ENCODE results near the gene TNS4.
A peak's percentile ranks its signal among the peaks of the same experiment; 100 is the strongest.
"Not testable (repeated sequence)": the region's sequence is repeated elsewhere in the genome, so short reads cannot be mapped to it uniquely, and the experiment has no call there.

The TNS4 gene

GRCh38 chr17:40501499-40501911, at the start of gene TNS4:
TNS4 (minus strand) TSS chr17:40501623; CDS start chr17:40496425, 5,198 bp downstream.
- no peaks in the 10 kb centered on the region for H3K4me1 Mint-ChIP-seq
- no peak for ATAC-seq

GRCh38 chr17:40550608-40551007, 49.2 kb upstream of the TNS4 start:
- no peak for ATAC-seq

More at GRCh38 chr17:40501499-40501911, at the start of gene TNS4:
- Mint-ChIP-seq H3K27ac (peak within 1 kb of the TSS; percentile 31), H3K36me3 (ENCODE audit: low read depth) (no peaks in the 10 kb centered on the region), H3K9me3 (no peaks in the 10 kb centered on the region), H3K4me3 (no peak within 1 kb of the TSS), H3K27me3 (peaks cover 4% of the 10 kb centered on the region)
- no peak for DNase-seq

GRCh38 chr17:40548982-40549685, 47.7 kb upstream of the TNS4 start:
- DNase-seq (no peak), ATAC-seq (peak; percentile 11)
- no peaks in the 10 kb centered on the region for H3K27me3 Mint-ChIP-seq
- peak overlapping the region; percentile 18 for H3K4me3 Mint-ChIP-seq
- H3K4me1 Mint-ChIP-seq, result peaks cover 92% of the 10 kb centered on the region
- peaks cover 26% of the 10 kb centered on the region for H3K36me3 Mint-ChIP-seq (ENCODE audit: low read depth)
- peak overlapping the region; percentile 68 for H3K27ac Mint-ChIP-seq
- no peaks in the 10 kb centered on the region for H3K9me3 Mint-ChIP-seq

More at GRCh38 chr17:40550608-40551007, 49.2 kb upstream of the TNS4 start:
- H3K27ac Mint-ChIP-seq, result peak overlapping the region; percentile 67
- no peaks in the 10 kb centered on the region for H3K27me3 Mint-ChIP-seq
- no peaks in the 10 kb centered on the region for H3K9me3 Mint-ChIP-seq
- H3K4me1 Mint-ChIP-seq, result peaks cover 99% of the 10 kb centered on the region
- peaks cover 41% of the 10 kb centered on the region for H3K36me3 Mint-ChIP-seq (ENCODE audit: low read depth)
- H3K4me3 Mint-ChIP-seq, result no peak overlapping the region
- no peak for DNase-seq

DNA sequence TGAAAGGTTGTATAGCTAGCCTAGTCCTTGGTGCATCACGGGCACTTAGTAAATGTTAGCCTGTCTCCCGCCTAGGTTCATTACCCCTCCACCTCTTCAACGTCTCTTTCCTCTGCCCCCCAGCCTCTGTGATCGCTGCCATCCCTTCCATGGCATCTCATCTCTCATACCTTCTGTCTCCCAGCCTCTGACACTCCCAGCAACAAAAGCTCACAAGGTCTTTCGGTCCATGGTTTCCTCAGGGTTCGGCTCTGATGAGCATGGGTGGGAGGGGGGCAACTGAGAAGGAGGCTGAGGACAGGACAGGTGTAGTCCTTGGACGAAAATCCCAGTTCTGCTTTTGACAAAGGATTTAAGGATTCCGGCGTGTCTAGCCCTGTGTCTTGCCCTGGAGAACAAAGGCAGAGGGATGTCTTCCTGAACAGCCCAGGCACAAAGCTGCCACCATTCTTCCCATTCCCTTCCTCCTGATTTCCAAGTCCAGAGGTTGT, 47.1 kb upstream of the TNS4 start:
- peak overlapping the region; percentile 15 for H3K4me3 Mint-ChIP-seq
- H3K4me1 Mint-ChIP-seq, result peaks cover 92% of the 10 kb centered on the region
- no peaks in the 10 kb centered on the region for H3K27me3 Mint-ChIP-seq
- ATAC-seq (no peak), DNase-seq (no peak)
- H3K36me3 Mint-ChIP-seq (ENCODE audit: low read depth), result peaks cover 20% of the 10 kb centered on the region
- no peaks in the 10 kb centered on the region for H3K9me3 Mint-ChIP-seq
- peak overlapping the region; percentile 68 for H3K27ac Mint-ChIP-seq

DNA sequence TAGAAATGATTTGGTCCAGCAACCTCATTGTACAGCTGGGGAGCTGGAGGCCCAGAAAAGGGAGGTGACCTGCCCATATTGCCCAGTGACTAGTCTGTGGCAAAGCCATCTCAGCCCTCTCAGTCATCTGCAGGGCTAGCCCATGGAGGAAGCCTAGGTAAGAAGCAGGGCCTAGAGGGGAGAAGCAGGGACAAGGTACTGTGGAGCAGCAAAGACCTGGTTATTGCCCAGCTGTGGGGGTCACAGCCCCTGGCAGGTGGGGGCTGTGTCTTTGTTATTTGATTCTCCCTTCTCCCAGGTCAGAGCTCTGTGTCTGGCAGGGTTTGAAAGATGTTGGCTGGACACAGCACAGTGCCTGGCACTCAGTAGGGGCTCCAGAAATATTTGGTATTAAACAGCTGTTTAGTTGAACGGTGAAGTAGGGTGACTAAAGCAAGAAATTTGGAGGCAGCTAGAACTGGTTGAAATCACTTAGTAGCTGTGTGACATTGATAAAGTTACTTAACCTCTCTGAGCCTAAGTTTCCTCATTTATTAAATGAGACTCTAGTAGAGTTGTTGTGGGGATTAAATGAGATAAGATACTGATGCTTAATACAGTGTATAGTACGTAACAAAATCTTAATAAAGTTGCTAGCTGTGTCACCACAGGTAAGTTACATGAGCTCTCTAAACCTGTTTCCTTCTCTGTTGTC, 46.5 kb upstream of the TNS4 start:
- peak overlapping the region; percentile 81 for H3K27ac Mint-ChIP-seq
- ATAC-seq (peak; percentile 8), DNase-seq (no peak)
- H3K27me3 Mint-ChIP-seq, result no peaks in the 10 kb centered on the region
- H3K9me3 Mint-ChIP-seq, result no peaks in the 10 kb centered on the region
- H3K4me3 Mint-ChIP-seq, result peak overlapping the region; percentile 25
- H3K4me1 Mint-ChIP-seq, result peaks cover 92% of the 10 kb centered on the region
- H3K36me3 Mint-ChIP-seq (ENCODE audit: low read depth), result peaks cover 16% of the 10 kb centered on the region

GRCh38 chr17:40547079-40547784, 45.8 kb upstream of the TNS4 start:
- ATAC-seq, result peak; percentile 45
- H3K27ac Mint-ChIP-seq, result peak overlapping the region; percentile 81
- peak overlapping the region; percentile 25 for H3K4me3 Mint-ChIP-seq
- H3K4me1 Mint-ChIP-seq, result peaks cover 92% of the 10 kb centered on the region
- DNase-seq, result peak; percentile 74
- peaks cover 9% of the 10 kb centered on the region for H3K36me3 Mint-ChIP-seq (ENCODE audit: low read depth)
- H3K27me3 Mint-ChIP-seq, result no peaks in the 10 kb centered on the region
- H3K9me3 Mint-ChIP-seq, result no peaks in the 10 kb centered on the region

DNA sequence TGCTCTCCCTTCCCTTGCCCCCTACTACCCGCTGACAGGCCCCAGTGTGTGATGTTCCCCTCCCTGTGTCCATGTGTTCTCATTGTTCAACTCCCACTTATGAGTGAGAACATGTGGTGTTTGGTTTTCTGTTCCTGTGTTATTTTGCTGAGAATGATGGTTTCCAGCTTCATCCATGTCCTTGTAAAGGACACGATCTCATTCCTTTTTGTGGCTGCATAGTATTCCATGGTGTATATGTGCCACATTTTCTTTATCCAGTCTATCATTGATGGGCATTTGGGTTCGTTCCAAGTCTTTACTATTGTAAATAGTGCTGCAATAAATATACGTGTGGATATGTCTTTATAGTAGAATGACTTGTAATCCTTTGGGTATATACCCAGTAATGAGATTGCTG, 45.1 kb upstream of the TNS4 start:
- Mint-ChIP-seq H3K27ac (peak overlapping the region; percentile 50), H3K4me1 (peaks cover 92% of the 10 kb centered on the region)
- not testable (repeated sequence) for H3K4me3 Mint-ChIP-seq; DNase-seq; H3K36me3 Mint-ChIP-seq (ENCODE audit: low read depth); H3K9me3 Mint-ChIP-seq; H3K27me3 Mint-ChIP-seq; ATAC-seq

DNA sequence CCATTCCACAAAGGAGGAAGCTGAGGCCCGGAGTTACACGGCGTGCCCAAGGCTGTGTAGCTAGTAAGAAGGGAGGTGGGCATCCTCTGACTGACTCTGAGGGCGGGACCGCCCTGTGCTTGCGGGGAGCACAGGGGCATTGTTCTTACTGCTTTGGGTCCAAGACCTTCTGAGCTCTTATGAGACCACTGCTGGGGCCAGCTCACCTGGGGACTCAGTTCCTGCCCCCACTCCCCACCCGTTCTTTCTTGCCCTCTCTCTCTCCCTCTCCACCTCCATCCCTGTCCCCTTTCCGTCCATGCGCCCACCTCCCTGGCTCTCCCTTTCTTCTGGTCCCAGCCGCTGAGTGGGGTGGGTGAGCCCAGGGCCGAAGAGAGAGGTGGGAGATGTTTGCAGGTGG, 44.2 kb upstream of the TNS4 start:
- Mint-ChIP-seq H3K9me3 (no peaks in the 10 kb centered on the region), H3K4me1 (peaks cover 92% of the 10 kb centered on the region), H3K27ac (no peak overlapping the region), H3K27me3 (no peaks in the 10 kb centered on the region), H3K4me3 (no peak overlapping the region), H3K36me3 (ENCODE audit: low read depth) (no peaks in the 10 kb centered on the region)
- no peak for ATAC-seq
- DNase-seq, result peak; percentile 3

GRCh38 chr17:40542558-40543411, 41.4 kb upstream of the TNS4 start:
- Mint-ChIP-seq H3K9me3 (no peaks in the 10 kb centered on the region), H3K27ac (peak overlapping the region; percentile 99), H3K27me3 (no peaks in the 10 kb centered on the region), H3K36me3 (ENCODE audit: low read depth) (no peaks in the 10 kb centered on the region), H3K4me3 (peak overlapping the region; percentile 73), H3K4me1 (peaks cover 91% of the 10 kb centered on the region)
- peak; percentile 80 for DNase-seq
- ATAC-seq, result peak; percentile 69

DNA sequence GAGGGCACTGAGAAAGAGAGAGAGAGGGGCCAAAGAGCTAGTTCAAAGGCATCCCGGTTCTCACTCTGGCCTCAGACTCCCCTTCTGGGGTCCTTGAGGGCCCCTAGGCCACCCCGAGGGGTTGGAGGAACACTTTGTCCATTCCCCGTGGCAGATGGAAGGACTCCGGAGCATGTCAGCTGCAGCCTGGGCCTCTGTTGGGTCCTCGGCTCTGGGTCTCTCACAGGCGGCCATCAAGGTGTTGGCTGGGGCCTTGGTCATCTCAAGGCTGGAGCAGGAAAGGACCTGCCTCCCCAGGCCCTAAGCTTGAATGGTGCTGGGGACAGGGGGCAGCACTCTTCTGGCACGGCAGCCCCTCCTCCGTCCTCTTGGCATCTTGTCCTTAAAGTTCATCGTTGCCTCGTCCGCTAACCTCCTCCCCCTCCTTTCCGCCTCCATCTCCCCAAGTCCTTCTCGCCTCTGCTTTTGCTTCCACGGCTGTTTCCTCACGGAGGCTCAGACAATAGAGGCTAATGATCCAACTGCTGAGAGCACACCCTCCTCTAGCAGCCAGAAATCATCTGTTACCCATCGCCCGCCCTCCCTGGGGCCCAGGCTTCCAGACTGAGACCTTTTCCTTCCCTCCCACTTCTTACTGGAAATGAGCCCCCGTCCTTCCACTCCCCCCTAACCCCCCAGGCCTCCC, 40.6 kb upstream of the TNS4 start:
- no peaks in the 10 kb centered on the region for H3K27me3 Mint-ChIP-seq
- no peaks in the 10 kb centered on the region for H3K9me3 Mint-ChIP-seq
- DNase-seq (peak; percentile 42), ATAC-seq (peak; percentile 1)
- H3K4me3 Mint-ChIP-seq, result peak overlapping the region; percentile 73
- H3K4me1 Mint-ChIP-seq, result peaks cover 91% of the 10 kb centered on the region
- peak overlapping the region; percentile 99 for H3K27ac Mint-ChIP-seq
- no peaks in the 10 kb centered on the region for H3K36me3 Mint-ChIP-seq (ENCODE audit: low read depth)

DNA sequence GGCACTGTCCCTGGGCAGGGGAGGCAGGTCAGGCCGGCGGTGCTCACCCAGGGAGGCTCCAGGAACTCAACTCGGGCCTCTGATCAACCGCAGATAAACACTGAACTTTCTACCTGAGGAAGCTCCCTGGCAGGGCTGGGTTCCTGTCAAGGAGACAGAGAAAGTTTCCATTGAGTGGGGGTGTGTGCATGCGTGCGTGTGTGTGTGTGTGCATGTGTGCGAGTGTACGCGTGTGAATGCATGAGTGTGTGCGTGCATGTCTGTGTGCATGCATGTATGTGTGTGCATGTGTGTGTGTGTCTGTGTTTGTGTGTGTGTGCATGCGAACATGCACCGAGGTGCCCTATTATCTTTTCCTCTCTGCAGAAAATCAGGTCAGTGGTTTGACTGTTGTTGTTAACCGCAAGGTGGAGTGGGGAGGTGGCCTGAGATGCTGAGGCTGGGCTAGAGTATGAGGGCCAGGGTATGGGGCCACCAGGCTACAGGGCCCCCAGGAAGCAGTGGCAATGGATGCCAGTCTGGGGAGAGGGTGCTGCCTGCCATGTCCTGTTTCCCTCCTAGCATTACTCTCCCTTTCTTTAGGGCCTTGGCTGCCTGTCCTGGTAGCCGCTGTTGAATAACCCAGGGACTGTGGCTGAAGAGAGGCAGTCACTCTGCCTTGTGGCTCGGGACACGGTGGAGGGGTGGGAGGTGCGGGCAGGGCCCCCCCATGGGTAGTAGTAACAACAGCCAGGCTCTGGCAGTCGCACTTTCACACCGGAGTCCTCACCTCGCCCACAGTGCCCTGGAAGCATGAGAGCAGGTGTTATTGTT, 39.8 kb upstream of the TNS4 start:
- ATAC-seq (peak; percentile 17), DNase-seq (peak; percentile 78)
- H3K36me3 Mint-ChIP-seq (ENCODE audit: low read depth), result no peaks in the 10 kb centered on the region
- no peaks in the 10 kb centered on the region for H3K9me3 Mint-ChIP-seq
- peaks cover 91% of the 10 kb centered on the region for H3K4me1 Mint-ChIP-seq
- no peaks in the 10 kb centered on the region for H3K27me3 Mint-ChIP-seq
- H3K27ac Mint-ChIP-seq, result peak overlapping the region; percentile 99
- peak overlapping the region; percentile 73 for H3K4me3 Mint-ChIP-seq

DNA sequence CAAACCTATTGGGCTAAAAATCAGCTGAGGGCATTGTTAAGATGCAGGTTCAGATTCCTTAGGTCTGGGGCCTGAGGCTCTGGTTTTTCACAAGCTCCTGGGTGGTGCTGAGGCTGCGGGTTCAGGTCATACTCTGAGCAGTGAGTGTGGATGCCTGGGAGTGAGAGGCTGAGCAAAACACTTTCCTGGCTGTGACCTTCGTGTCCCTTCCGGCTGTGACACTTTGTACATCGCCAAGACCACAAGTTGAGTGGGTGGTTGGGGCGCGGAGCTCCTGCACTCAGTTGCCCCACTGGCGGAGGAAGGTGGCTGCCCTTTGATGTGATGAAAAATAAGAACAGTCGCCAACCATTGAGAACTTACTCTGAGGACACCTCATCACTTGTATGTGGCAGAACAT, 39.0 kb upstream of the TNS4 start:
- H3K27me3 Mint-ChIP-seq, result no peaks in the 10 kb centered on the region
- peak; percentile 82 for DNase-seq
- H3K27ac Mint-ChIP-seq, result peak overlapping the region; percentile 99
- ATAC-seq, result peak; percentile 45
- peak overlapping the region; percentile 73 for H3K4me3 Mint-ChIP-seq
- no peaks in the 10 kb centered on the region for H3K9me3 Mint-ChIP-seq
- H3K4me1 Mint-ChIP-seq, result peaks cover 91% of the 10 kb centered on the region
- no peaks in the 10 kb centered on the region for H3K36me3 Mint-ChIP-seq (ENCODE audit: low read depth)

Data from activated naive CD8-positive, alpha-beta T cell treated with anti-CD3 and anti-CD28 coated beads, Interleukin-2, amount 50 U/mL, for 24 hours (primary cell).